Hepatocyte (in vitro differentiated cells): ENCODE results near the gene ARL3.

ENCODE experiments used
- CTCF ChIP-seq: fragments of 200-600 bp; sonication (generic); IDR thresholded peaks from 2 replicates; pipeline ENCODE4 v1.5.1; 2016; ENCODE audit warnings: antibody characterized with exemption, mild to moderate bottlenecking; ENCODE audit not compliant: poor library complexity
- EZH2 ChIP-seq: fragments of 200-600 bp; sonication (generic); IDR thresholded peaks from 2 replicates; pipeline ENCODE4 v1.6.1; 2016; ENCODE audit warnings: antibody characterized with exemption, mild to moderate bottlenecking, borderline replicate concordance
- EZH2phosphoT487 ChIP-seq: fragments of 200-600 bp; sonication (generic); IDR thresholded peaks from one replicate; pipeline ENCODE4 v1.6.1; 2018; ENCODE audit warnings: antibody characterized with exemption, mild to moderate bottlenecking, low read depth, moderate library complexity; ENCODE audit not compliant: unreplicated experiment, severe bottlenecking

- no peak for TF ChIP-seq EZH2
- TF ChIP-seq CTCF, result no peak
- TF ChIP-seq EZH2phosphoT487, result no peak
These were observed 11.5 kb downstream of the ARL3 start for GRCh38 chr10:102702742-102703141.
